ENCODE results near the gene MYH1. TPM values are rescaled to one million over a fixed set of nuclear protein-coding genes. Genes with fewer than 3 reads are reported as not detected.

MYH1 gene
- polyA plus RNA-seq, 1 donor (not counting 4 experiments of a cell fraction or from before 2014, with no cell fraction given) = not detected

DNA sequence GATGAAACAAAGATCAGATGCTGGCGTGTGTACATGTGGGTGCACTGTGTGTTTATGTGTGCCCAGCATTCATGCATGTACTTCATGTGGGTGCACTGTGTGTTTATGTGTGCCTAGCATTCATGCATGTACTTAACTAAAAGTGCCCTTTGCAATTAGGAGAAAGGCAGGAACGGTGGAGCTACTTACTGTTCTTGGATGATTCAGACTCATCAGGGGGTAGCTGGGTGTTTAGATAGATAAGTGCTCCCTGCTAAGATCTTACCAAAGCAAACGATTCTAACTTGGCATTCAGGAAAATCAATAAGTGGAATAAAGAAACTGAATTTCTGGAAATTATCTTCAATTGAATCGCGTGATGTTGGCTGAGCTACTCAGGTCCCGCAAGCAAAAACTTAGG, 39.7 kb upstream of the MYH1 start:
- Histone ChIP-seq H3K36me3 (ENCODE audit: control insufficient read depth in 2 of 2, extremely low read depth in 1 of 2, insufficient read depth in 2 of 2, low read length in 2 of 2) (no peaks in the 10 kb centered on the region), H3K4me2 (ENCODE audit: control insufficient read depth, extremely low read depth, insufficient read depth, low read depth, low read length) (no peak overlapping the region), H3K27me3 (ENCODE audit: control insufficient read depth, extremely low read depth, insufficient read depth, low read length) (no peaks in the 10 kb centered on the region), H3K27ac (ENCODE audit: control insufficient read depth, insufficient read depth, low read length) (no peak overlapping the region), H3K9me1 (ENCODE audit: control insufficient read depth, extremely low read depth, insufficient read depth, low read length) (no peaks in the 10 kb centered on the region), H3K4me1 (ENCODE audit: control insufficient read depth, extremely low read depth, insufficient read depth, low read length) (no peaks in the 10 kb centered on the region), H3K9me3 (ENCODE audit: control insufficient read depth, low read depth, low read length) (no peaks in the 10 kb centered on the region), H4K20me1 (ENCODE audit: control insufficient read depth, extremely low read depth, insufficient read depth, low read length) (no peaks in the 10 kb centered on the region), H2AFZ (ENCODE audit: control insufficient read depth, low read length) (no peak overlapping the region), H3K4me3 (ENCODE audit: control insufficient read depth in 2 of 3, extremely low read depth in 1 of 3, insufficient read depth in 2 of 3, low read depth in 1 of 3, low read length in 3 of 3) (no peak overlapping the region), H3K79me2 (ENCODE audit: control insufficient read depth, insufficient read depth, low read length) (no peaks in the 10 kb centered on the region), H3K9ac (ENCODE audit: control insufficient read depth, extremely low read depth, insufficient read depth, low read length) (no peak overlapping the region)
- TF ChIP-seq EZH2 (IDR thresholded peaks at IDR 0.05; ENCODE audit: low read length) = no peak
- TF ChIP-seq, protein P1, sequence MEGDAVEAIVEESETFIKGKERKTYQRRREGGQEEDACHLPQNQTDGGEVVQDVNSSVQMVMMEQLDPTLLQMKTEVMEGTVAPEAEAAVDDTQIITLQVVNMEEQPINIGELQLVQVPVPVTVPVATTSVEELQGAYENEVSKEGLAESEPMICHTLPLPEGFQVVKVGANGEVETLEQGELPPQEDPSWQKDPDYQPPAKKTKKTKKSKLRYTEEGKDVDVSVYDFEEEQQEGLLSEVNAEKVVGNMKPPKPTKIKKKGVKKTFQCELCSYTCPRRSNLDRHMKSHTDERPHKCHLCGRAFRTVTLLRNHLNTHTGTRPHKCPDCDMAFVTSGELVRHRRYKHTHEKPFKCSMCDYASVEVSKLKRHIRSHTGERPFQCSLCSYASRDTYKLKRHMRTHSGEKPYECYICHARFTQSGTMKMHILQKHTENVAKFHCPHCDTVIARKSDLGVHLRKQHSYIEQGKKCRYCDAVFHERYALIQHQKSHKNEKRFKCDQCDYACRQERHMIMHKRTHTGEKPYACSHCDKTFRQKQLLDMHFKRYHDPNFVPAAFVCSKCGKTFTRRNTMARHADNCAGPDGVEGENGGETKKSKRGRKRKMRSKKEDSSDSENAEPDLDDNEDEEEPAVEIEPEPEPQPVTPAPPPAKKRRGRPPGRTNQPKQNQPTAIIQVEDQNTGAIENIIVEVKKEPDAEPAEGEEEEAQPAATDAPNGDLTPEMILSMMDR (optimal IDR thresholded peaks at IDR 0.05 in 1 of 3, IDR thresholded peaks at IDR 0.05 in 1 of 3, conservative IDR thresholded peaks at IDR 0.05 in 1 of 3; ENCODE audit: extremely low read depth in 1 of 3, insufficient read depth in 2 of 3, low read length in 3 of 3) = no peak
- dilution Hi-C loops (cut with MboI; ENCODE audit: extremely low pct_ligation_motif_present, low sequenced_read_pairs) = no loop called here
- FAIRE-seq = no peak
- DNase-seq (ENCODE audit: low read depth, low spot score) = no peak

DNA sequence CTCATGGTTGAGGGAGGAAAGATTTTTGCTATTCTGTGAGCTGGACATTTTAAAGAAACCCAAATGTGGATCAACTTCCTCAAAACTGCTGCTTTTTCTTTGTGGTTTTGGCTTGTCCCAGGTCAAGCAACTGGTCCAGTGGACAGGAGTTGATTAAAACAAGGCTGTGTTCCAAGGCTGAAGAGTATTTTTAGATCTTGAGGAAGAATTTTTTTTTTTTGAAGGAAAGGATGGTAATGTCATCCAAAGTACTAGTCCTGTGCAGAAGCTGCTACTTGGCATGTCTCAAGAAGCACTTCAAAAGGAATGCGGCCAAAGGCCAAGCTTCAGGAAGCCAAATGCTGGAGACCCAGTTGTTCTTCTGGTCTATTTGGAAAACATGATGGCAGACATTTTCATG, 39.1 kb upstream of the MYH1 start:
- Histone ChIP-seq H3K9me3 (ENCODE audit: control insufficient read depth, low read depth, low read length) (no peaks in the 10 kb centered on the region), H4K20me1 (ENCODE audit: control insufficient read depth, extremely low read depth, insufficient read depth, low read length) (no peaks in the 10 kb centered on the region), H3K36me3 (ENCODE audit: control insufficient read depth in 2 of 2, extremely low read depth in 1 of 2, insufficient read depth in 2 of 2, low read length in 2 of 2) (no peaks in the 10 kb centered on the region), H3K79me2 (ENCODE audit: control insufficient read depth, insufficient read depth, low read length) (no peaks in the 10 kb centered on the region), H3K27ac (ENCODE audit: control insufficient read depth, insufficient read depth, low read length) (no peak overlapping the region), H3K27me3 (ENCODE audit: control insufficient read depth, extremely low read depth, insufficient read depth, low read length) (no peaks in the 10 kb centered on the region), H3K4me2 (ENCODE audit: control insufficient read depth, extremely low read depth, insufficient read depth, low read depth, low read length) (no peak overlapping the region), H3K4me1 (ENCODE audit: control insufficient read depth, extremely low read depth, insufficient read depth, low read length) (no peaks in the 10 kb centered on the region), H3K9me1 (ENCODE audit: control insufficient read depth, extremely low read depth, insufficient read depth, low read length) (no peaks in the 10 kb centered on the region), H3K4me3 (ENCODE audit: control insufficient read depth in 2 of 3, extremely low read depth in 1 of 3, insufficient read depth in 2 of 3, low read depth in 1 of 3, low read length in 3 of 3) (no peak overlapping the region), H3K9ac (ENCODE audit: control insufficient read depth, extremely low read depth, insufficient read depth, low read length) (no peak overlapping the region), H2AFZ (ENCODE audit: control insufficient read depth, low read length) (no peak overlapping the region)
- dilution Hi-C loops (cut with MboI; ENCODE audit: extremely low pct_ligation_motif_present, low sequenced_read_pairs) = no loop called here
- TF ChIP-seq, protein P1 (optimal IDR thresholded peaks at IDR 0.05 in 1 of 3, IDR thresholded peaks at IDR 0.05 in 1 of 3, conservative IDR thresholded peaks at IDR 0.05 in 1 of 3; ENCODE audit: extremely low read depth in 1 of 3, insufficient read depth in 2 of 3, low read length in 3 of 3) = no peak
- no peak for TF ChIP-seq EZH2 (IDR thresholded peaks at IDR 0.05; ENCODE audit: low read length)
- no peak for FAIRE-seq
- no peak for DNase-seq (ENCODE audit: low read depth, low spot score)
